ENCODE measurements around the gene EIF4A3. TPM values are rescaled to one million over a fixed set of nuclear protein-coding genes. Genes with fewer than 3 reads are reported as not detected.

Gene EIF4A3
- total RNA-seq, 4 donors from 2014 or later: 37.0 to 74.5 (median 55.8) TPM

- TF ChIP-seq POLR2AphosphoS5 (IDR thresholded peaks at IDR 0.05): no peak
- no peak for TF ChIP-seq CTCF (IDR thresholded peaks at IDR 0.05)
- TF ChIP-seq EP300 (IDR thresholded peaks at IDR 0.05; ENCODE audit: low read depth): no peak
- TF ChIP-seq POLR2A (IDR thresholded peaks at IDR 0.05): no peak
- 64% methylated on average over 5 of the region's 5 CpGs; no CpG with 5 or more reads in 1 of the 2 donors for WGBS, 2 donors (ENCODE audit: low coverage in 1 of 2)
Measured at GRCh38 chr17:80168371-80168770, 21.4 kb upstream of the EIF4A3 start.

GRCh38 chr17:80166446-80166845 is 19.5 kb upstream of the EIF4A3 start:
- no peak overlapping the region for H3K4me3 ChIP-seq
- H3K4me1 ChIP-seq: no peaks in the 10 kb centered on the region
- H3K27ac ChIP-seq: no peak overlapping the region
- in situ Hi-C loops (cut with MboI; ENCODE audit: low pct_ligation_motif_present in 1 of 4, low pct_unique_long_range_greater_than_20kb in 1 of 4, low sequenced_read_pairs in 3 of 4) (no loop called here), intact Hi-C loops (cut with DNase I; ENCODE audit: low total_unique reads) (no loop called here)
- no peaks in the 10 kb centered on the region for H3K9me3 ChIP-seq
- no peaks in the 10 kb centered on the region for H3K36me3 ChIP-seq
- H3K27me3 ChIP-seq: no peaks in the 10 kb centered on the region
- no peak for DNase-seq
- WGBS, 2 donors (ENCODE audit: low coverage in 1 of 2): 67 to 69% methylated on average over 1 to 6 of the region's 6 CpGs
- TF ChIP-seq CTCF (IDR thresholded peaks at IDR 0.05) (no peak), POLR2AphosphoS5 (IDR thresholded peaks at IDR 0.05) (no peak), POLR2A (IDR thresholded peaks at IDR 0.05) (no peak), EP300 (IDR thresholded peaks at IDR 0.05; ENCODE audit: low read depth) (no peak)

More at GRCh38 chr17:80168371-80168770, 21.4 kb upstream of the EIF4A3 start:
- no peaks in the 10 kb centered on the region for H3K36me3 ChIP-seq
- no peaks in the 10 kb centered on the region for H3K4me1 ChIP-seq
- H3K9me3 ChIP-seq: no peaks in the 10 kb centered on the region
- in situ Hi-C loops (cut with MboI; ENCODE audit: low pct_ligation_motif_present in 1 of 4, low pct_unique_long_range_greater_than_20kb in 1 of 4, low sequenced_read_pairs in 3 of 4): no loop called here
- H3K27ac ChIP-seq: no peak overlapping the region
- no peaks in the 10 kb centered on the region for H3K27me3 ChIP-seq
- no peak for DNase-seq
- intact Hi-C loops (cut with DNase I; ENCODE audit: low total_unique reads): no loop called here
- H3K4me3 ChIP-seq: no peak overlapping the region

- Histone ChIP-seq H3K27me3 (no peaks in the 10 kb centered on the region), H3K36me3 (no peaks in the 10 kb centered on the region), H3K27ac (no peak overlapping the region), H3K4me3 (no peak overlapping the region), H3K9me3 (no peaks in the 10 kb centered on the region), H3K4me1 (no peaks in the 10 kb centered on the region)
- in situ Hi-C loops (cut with MboI; ENCODE audit: low pct_ligation_motif_present in 1 of 4, low pct_unique_long_range_greater_than_20kb in 1 of 4, low sequenced_read_pairs in 3 of 4): no loop called here
- WGBS, 2 donors (ENCODE audit: low coverage in 1 of 2): 80 to 84% methylated on average over 11 of the region's 11 CpGs
- TF ChIP-seq EP300 (IDR thresholded peaks at IDR 0.05; ENCODE audit: low read depth): no peak
- TF ChIP-seq CTCF (IDR thresholded peaks at IDR 0.05): no peak
- TF ChIP-seq POLR2A (IDR thresholded peaks at IDR 0.05): no peak
- no peak for TF ChIP-seq POLR2AphosphoS5 (IDR thresholded peaks at IDR 0.05)
- DNase-seq: no peak
- intact Hi-C loops (cut with DNase I; ENCODE audit: low total_unique reads): no loop called here
Measured at GRCh38 chr17:80164185-80164584, 17.3 kb upstream of the EIF4A3 start.

- no peaks in the 10 kb centered on the region for H3K9me3 ChIP-seq
- H3K36me3 ChIP-seq: no peaks in the 10 kb centered on the region
- no peaks in the 10 kb centered on the region for H3K4me1 ChIP-seq
- no peak for DNase-seq
- intact Hi-C loops (cut with DNase I; ENCODE audit: low total_unique reads) (no loop called here), in situ Hi-C loops (cut with MboI; ENCODE audit: low pct_ligation_motif_present in 1 of 4, low pct_unique_long_range_greater_than_20kb in 1 of 4, low sequenced_read_pairs in 3 of 4) (no loop called here)
- no peaks in the 10 kb centered on the region for H3K27me3 ChIP-seq
- H3K27ac ChIP-seq: no peak overlapping the region
- 84 to 93% methylated on average over 4 of the region's 4 CpGs for WGBS, 2 donors (ENCODE audit: low coverage in 1 of 2)
- no peak for TF ChIP-seq POLR2AphosphoS5 (IDR thresholded peaks at IDR 0.05)
- TF ChIP-seq EP300 (IDR thresholded peaks at IDR 0.05; ENCODE audit: low read depth): no peak
- TF ChIP-seq CTCF (IDR thresholded peaks at IDR 0.05): no peak
- TF ChIP-seq POLR2A (IDR thresholded peaks at IDR 0.05): no peak
- H3K4me3 ChIP-seq: no peak overlapping the region
Measured at GRCh38 chr17:80163336-80163735, 16.4 kb upstream of the EIF4A3 start.

Measured in transverse colon (tissue), 4 donors.